Activated CD8-positive, alpha-beta T cell treated with anti-CD3 and anti-CD28 coated beads, Interleukin-2, amount 10 ng/mL, durations not matched to agents 7 days and 5 days (primary cell): ENCODE results near the gene BLOC1S1. TPM values are rescaled to one million over a fixed set of nuclear protein-coding genes. Genes with fewer than 3 reads are reported as not detected.

Experiments
- ATAC-seq: fragments of 150-1000 bp; cut with Tn5 transposase; one replicate; pipeline ENCODE4 v1.10.0; 2021; ENCODE audit warnings: moderate library complexity
- CTCF ChIA-PET: fragments of 350-600 bp; sonication (Branson Sonifier 250); formaldehyde crosslinking; loops from one replicate; lab custom pipeline; 2021; ENCODE audit warnings: antibody characterized with exemption; lab: Charles Lee
- POLR2A ChIA-PET: fragments of 350-600 bp; sonication (Branson Sonifier 250); formaldehyde crosslinking; loops from one replicate; lab custom pipeline; 2021; ENCODE audit warnings: antibody characterized with exemption; lab: Charles Lee
- DNase-seq: peaks from one replicate; pipeline ENCODE4 v3.0.0-alpha.2; 2020
- H3K27ac Mint-ChIP-seq: one replicate; pipeline ENCODE4 v1.8.0; 2021; ENCODE audit warnings: mild to moderate bottlenecking, mixed read lengths
- H3K27me3 Mint-ChIP-seq: one replicate; pipeline ENCODE4 v1.8.0; 2021; ENCODE audit warnings: low read depth, mixed read lengths
- H3K36me3 Mint-ChIP-seq: one replicate; pipeline ENCODE4 v1.8.0; 2021; ENCODE audit warnings: low read depth, mixed read lengths
- H3K4me1 Mint-ChIP-seq: one replicate; pipeline ENCODE4 v1.8.0; 2021; ENCODE audit warnings: low read depth, mixed read lengths
- H3K4me3 Mint-ChIP-seq: one replicate; pipeline ENCODE4 v1.8.0; 2021; ENCODE audit warnings: mild to moderate bottlenecking, mixed read lengths
- H3K9me3 Mint-ChIP-seq: one replicate; pipeline ENCODE4 v1.8.0; 2022; ENCODE audit warnings: mixed read lengths; ENCODE audit not compliant: insufficient read depth
- total RNA-seq, 2 experiments: library from RNA; stranded (reverse); gene quantifications; one replicate each; pipeline ENCODE4 v1.2.3, GENCODE V29; 2021

The BLOC1S1 gene
- total RNA-seq, 2 experiments from 2014 or later: 156 to 158 TPM

DNA sequence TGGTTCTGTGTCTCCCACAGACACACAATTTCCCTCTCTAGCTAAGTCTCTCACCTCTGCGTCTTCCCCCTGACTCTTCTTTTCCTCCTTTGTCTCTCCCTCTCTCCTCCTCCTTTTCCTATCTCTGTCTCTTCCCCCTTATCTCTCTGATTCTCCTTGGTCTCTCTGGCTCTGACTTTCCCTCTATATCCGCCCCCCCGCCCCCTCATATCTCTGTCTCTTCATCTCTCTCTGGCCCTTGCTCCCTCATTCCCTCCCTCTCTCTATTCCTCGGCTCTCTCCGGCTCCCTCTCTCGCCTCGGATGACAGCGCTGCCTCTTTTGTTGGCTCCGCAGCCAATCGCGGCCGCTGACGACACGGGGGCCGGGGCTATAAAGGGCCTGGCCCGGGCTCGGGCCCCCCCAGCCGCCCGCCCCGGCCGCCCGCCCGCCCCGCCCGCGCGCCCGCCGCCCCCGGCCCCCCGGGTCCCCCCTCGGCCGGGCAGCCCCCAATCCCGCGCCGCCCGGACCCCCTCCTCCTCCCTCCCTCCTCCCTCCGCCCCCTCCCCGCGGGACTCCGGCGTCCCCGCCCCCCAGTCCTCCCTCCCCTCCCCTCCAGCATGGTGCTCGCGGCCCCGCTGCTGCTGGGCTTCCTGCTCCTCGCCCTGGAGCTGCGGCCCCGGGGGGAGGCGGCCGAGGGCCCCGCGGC, 27.0 kb downstream of the BLOC1S1 start, which contains the start of gene GDF11:
TSS of gene GDF11 (plus strand) at position 404 of the 687 bp plus-strand sequence. CDS start at position 599, 195 bp downstream.
- peaks cover 7% of the 10 kb centered on the region for H3K27me3 Mint-ChIP-seq
- peak; percentile 68 for ATAC-seq
- peak within 1 kb of the TSS; percentile 89 for H3K4me3 Mint-ChIP-seq
- DNase-seq: peak; percentile 79
- peaks cover 4% of the 10 kb centered on the region for H3K36me3 Mint-ChIP-seq
- peak within 1 kb of the TSS; percentile 75 for H3K27ac Mint-ChIP-seq
- CTCF ChIA-PET: interaction anchor here (0.6 to 6.5 kb wide), 15 partner anchors 11 to 298 kb away, joined by 3 to 114 read pairs (median 5); partner anchors contain the start of genes CD63, ORMDL2, PYM1 and SARNP
- H3K9me3 Mint-ChIP-seq: no peaks in the 10 kb centered on the region
- POLR2A ChIA-PET: interaction anchor here (1.0 to 1.8 kb wide), 7 partner anchors 10 to 190 kb away, joined by 3 to 7 read pairs (median 3); partner anchors contain the start of genes DNAJC14, ORMDL2 and SARNP
- H3K4me1 Mint-ChIP-seq: peaks cover 46% of the 10 kb centered on the region

DNA sequence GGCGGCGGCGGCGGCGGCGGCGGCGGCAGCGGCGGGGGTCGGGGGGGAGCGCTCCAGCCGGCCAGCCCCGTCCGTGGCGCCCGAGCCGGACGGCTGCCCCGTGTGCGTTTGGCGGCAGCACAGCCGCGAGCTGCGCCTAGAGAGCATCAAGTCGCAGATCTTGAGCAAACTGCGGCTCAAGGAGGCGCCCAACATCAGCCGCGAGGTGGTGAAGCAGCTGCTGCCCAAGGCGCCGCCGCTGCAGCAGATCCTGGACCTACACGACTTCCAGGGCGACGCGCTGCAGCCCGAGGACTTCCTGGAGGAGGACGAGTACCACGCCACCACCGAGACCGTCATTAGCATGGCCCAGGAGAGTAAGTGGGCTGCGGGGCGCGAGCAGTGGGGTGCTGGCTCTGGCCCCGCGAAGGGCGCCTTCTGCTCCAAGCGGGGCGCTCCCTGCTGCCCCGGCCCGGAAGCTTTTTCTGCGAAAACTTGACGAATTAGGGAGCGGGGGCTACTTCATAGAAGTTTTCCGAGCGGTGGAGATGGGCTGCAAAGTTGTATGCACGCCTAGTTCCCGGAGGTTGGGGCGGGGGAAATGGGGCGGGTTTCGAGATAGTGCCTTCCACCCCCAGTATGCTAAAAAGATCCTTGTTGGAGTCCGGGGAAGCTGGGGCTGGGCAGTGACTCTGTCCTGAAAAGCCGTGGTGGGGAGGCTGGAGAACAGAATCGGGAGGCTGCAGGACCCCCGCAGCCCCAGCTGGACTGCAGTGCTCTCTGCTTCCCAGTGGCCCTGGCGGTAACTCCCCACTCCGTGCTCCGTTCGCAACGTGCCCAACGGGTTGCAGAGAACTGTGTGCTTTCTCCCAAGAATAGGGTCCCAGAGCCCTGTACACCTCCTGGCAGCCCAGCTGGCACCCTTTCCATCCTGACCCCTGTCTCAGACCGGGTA, 27.8 kb downstream of the BLOC1S1 start:
- Mint-ChIP-seq H3K4me1 (peaks cover 40% of the 10 kb centered on the region), H3K4me3 (peak overlapping the region; percentile 89), H3K36me3 (peaks cover 4% of the 10 kb centered on the region), H3K9me3 (no peaks in the 10 kb centered on the region), H3K27me3 (peaks cover 7% of the 10 kb centered on the region), H3K27ac (peak overlapping the region; percentile 75)
- DNase-seq: peak; percentile 67
- CTCF ChIA-PET: interaction anchor here (0.7 to 4.9 kb wide), 13 partner anchors 10 to 297 kb away, joined by 3 to 16 read pairs (median 5); partner anchors contain the start of genes CD63, ORMDL2 and SARNP
- ATAC-seq: peak; percentile 53
- POLR2A ChIA-PET: interaction anchor here (1.1 to 1.8 kb wide), 4 partner anchors 45 to 189 kb away, joined by 3 to 7 read pairs (median 4); partner anchors contain the start of genes DNAJC14, ORMDL2 and SARNP

DNA sequence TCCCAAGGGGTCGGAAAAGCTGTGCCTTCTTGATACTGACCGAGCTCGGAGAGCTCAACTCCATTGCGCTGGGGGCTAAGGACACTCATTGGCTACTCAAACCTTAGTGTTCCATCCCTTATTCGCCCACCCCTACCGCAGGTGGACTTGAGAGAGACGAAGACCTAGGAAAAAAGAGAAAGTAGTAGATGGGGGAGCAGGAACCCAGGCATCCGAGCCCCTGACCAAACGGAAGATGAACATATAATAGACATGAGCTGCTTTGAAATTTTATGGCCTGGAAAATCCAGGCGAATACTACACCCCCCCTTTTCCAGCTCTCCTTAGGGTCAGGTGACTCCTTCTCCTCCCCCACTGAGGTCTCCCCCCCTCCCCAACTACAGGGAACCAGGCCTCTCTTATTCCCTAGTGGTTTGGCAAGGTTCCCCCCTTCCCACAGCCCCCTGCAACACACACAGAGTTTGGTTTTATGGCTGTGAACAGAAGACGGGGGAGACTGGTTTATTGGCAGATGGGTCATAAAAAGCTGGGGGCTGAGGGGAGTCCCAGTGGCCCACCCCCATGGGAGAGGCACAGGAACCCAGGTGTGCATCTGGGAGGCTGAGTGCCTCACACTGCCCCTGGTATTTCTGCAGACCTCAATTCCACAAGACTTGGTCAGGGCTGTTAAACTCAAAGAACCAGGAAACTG, 28.6 kb downstream of the BLOC1S1 start:
- POLR2A ChIA-PET: interaction anchor here (0.6 to 1.8 kb wide), 6 partner anchors 44 to 248 kb away, joined by 3 to 7 read pairs (median 3); partner anchors contain the start of genes DNAJC14, ORMDL2, RAB5B and SARNP
- no peaks in the 10 kb centered on the region for H3K9me3 Mint-ChIP-seq
- CTCF ChIA-PET: interaction anchor here (0.9 to 4.9 kb wide), 11 partner anchors 10 to 198 kb away, joined by 3 to 16 read pairs (median 5); partner anchors contain the start of genes CD63, ORMDL2 and SARNP
- H3K36me3 Mint-ChIP-seq: peaks cover 8% of the 10 kb centered on the region
- H3K4me3 Mint-ChIP-seq: peak overlapping the region; percentile 89
- peaks cover 7% of the 10 kb centered on the region for H3K27me3 Mint-ChIP-seq
- DNase-seq: no peak
- peaks cover 37% of the 10 kb centered on the region for H3K4me1 Mint-ChIP-seq
- H3K27ac Mint-ChIP-seq: peak overlapping the region; percentile 37
- ATAC-seq: no peak

DNA sequence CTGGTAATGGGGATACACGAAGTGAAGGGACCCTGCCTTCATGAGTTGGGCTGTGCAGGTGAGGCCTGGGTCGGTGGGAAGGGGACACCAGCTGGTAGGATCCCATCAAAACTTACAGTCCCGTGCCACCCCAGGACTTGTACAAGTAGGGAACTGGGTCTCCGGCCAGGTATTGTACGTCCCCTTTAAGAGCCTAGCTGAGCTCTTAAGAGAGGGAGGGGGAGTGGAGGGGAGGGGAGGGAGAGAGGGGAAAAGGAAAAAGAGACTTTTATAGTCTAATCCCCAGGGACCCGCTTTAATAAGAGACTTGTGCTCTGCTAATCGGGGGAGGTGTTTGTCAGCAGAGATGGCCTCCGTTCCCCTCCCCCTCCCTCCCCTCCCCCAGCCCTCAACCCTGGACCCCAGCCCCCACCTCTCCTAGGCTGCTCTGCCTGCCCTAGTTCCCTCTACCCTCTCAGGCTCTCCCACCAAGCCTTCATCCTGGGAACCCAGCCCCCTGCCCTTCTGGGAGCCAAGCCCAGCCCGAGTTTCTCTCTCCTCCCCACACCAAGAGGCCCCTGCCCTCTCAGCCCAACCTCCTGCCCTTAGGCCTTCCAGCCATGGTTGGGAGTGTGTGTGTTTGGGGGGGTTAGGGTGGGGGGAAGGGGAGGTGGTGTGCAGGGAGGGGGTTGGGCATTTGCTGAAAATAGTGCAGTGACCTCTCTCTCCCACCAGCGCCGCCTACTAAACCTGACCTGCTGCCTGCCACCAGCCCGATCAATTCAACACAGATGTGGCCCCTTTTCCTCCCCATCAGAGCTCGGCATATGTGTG, 29.7 kb downstream of the BLOC1S1 start:
- H3K9me3 Mint-ChIP-seq: no peaks in the 10 kb centered on the region
- ATAC-seq: no peak
- DNase-seq: no peak
- ChIA-PET POLR2A (interaction anchor here (0.6 to 1.1 kb wide), 3 partner anchors 17 to 247 kb away, joined by 3 read pairs; partner anchors contain the start of gene RAB5B), CTCF (interaction anchor here (0.9 to 4.9 kb wide), 7 partner anchors 9 to 195 kb away, joined by 3 to 16 read pairs (median 4); no protein-coding TSS in a partner anchor)
- peak overlapping the region; percentile 89 for H3K4me3 Mint-ChIP-seq
- peaks cover 11% of the 10 kb centered on the region for H3K36me3 Mint-ChIP-seq
- H3K4me1 Mint-ChIP-seq: peaks cover 37% of the 10 kb centered on the region
- H3K27ac Mint-ChIP-seq: no peak overlapping the region
- H3K27me3 Mint-ChIP-seq: peaks cover 7% of the 10 kb centered on the region

DNA sequence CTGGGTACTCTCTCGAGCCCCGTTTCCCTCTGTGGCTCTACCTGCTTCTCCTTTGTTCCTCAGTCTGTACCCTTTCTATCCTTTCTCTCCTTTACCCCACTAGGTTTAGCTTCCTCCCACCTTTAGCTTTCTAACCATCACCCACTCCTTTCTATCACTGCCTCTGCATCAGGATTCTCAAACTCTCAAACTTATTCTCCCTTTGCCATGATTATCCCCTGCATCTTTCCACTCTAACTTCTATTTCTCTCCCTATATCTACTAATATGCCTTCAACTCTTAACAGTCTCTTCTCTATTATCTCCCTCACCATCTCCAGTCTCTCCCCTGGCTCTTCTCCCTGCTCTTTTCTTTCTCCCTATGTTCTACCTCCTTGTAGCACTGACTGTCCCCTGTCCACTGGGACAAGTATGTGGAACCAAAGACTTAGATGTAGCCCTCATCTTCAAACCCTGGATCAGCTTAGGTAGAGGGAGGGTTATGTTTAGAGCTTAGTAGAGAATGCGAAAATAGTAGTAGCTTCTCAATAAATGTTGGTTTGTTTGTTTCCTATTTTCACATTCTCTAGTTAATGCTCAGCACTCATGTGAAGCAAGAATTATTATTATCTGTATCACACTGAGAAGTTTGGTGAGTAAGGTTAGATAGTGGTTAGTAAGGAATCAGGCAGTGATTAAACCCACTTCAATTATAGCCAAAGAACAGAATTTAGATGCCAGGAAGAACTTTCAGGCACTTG, 30.5 kb downstream of the BLOC1S1 start:
- ATAC-seq (no peak), DNase-seq (no peak)
- Mint-ChIP-seq H3K4me3 (no peak overlapping the region), H3K9me3 (no peaks in the 10 kb centered on the region), H3K4me1 (peaks cover 34% of the 10 kb centered on the region), H3K27ac (peak overlapping the region; percentile 9), H3K36me3 (peaks cover 18% of the 10 kb centered on the region), H3K27me3 (peaks cover 7% of the 10 kb centered on the region)
- CTCF ChIA-PET: interaction anchor here (1.0 to 4.9 kb wide), 8 partner anchors 8 to 193 kb away, joined by 3 to 28 read pairs (median 6); partner anchors contain the start of genes ORMDL2 and SARNP
- POLR2A ChIA-PET: interaction anchor here (0.7 to 1.0 kb wide), 2 partner anchors 16 to 21 kb away, joined by 3 read pairs; no protein-coding TSS in a partner anchor

DNA sequence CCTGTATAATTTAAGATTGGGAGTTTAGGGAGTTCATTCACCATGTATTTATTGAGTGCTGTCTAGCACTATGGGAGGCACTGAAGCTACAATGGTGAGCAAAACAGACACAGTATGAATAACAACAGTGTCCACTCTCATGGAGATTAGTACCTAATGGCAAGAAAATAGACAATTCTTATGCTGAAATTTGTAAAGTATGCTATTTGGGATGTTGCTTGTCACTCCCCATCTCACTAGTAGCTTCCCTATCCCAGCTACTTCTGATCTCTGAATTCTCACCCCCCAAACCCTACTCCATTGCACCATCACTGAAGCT, 31.0 kb downstream of the BLOC1S1 start:
- peaks cover 19% of the 10 kb centered on the region for H3K36me3 Mint-ChIP-seq
- no peak overlapping the region for H3K4me3 Mint-ChIP-seq

DNA sequence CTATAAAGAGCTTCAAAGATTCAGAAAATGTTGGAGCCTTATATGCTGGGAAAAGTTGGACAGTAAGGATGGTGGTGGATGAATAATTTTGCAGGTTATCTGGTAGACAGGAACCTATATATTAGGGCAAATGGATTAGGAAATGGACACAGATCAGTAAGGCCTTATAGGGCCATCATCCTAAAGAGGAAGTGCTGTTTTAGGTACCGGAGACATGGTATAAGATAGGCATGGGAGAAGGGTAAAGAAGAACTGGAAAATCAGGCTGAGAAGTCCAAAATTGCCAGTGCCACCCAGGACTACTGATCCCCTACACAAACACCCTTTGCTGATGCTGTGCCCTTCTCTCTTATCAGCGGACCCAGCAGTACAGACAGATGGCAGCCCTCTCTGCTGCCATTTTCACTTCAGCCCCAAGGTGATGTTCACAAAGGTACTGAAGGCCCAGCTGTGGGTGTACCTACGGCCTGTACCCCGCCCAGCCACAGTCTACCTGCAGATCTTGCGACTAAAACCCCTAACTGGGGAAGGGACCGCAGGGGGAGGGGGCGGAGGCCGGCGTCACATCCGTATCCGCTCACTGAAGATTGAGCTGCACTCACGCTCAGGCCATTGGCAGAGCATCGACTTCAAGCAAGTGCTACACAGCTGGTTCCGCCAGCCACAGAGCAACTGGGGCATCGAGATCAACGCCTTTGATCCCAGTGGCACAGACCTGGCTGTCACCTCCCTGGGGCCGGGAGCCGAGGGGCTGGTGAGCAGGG, 32.6 kb downstream of the BLOC1S1 start:
- Mint-ChIP-seq H3K4me3 (no peak overlapping the region), H3K9me3 (no peaks in the 10 kb centered on the region), H3K36me3 (peaks cover 33% of the 10 kb centered on the region), H3K4me1 (peaks cover 22% of the 10 kb centered on the region), H3K27me3 (no peaks in the 10 kb centered on the region), H3K27ac (no peak overlapping the region)
- DNase-seq (no peak), ATAC-seq (no peak)
- ChIA-PET CTCF (interaction anchor here (0.8 to 4.9 kb wide), 7 partner anchors 10 to 356 kb away, joined by 3 to 28 read pairs (median 6); partner anchors contain the start of genes ORMDL2, PA2G4 and SARNP), POLR2A (interaction anchor here (0.8 kb wide), 1 partner anchor 249 kb away, joined by 3 read pairs; the partner anchor contains the start of gene SUOX)

More for the DNA sequence above, 31.0 kb downstream of the BLOC1S1 start:
- ATAC-seq (no peak), DNase-seq (no peak)
- Mint-ChIP-seq H3K9me3 (no peaks in the 10 kb centered on the region), H3K4me1 (peaks cover 31% of the 10 kb centered on the region), H3K27me3 (peaks cover 5% of the 10 kb centered on the region), H3K27ac (no peak overlapping the region)
- ChIA-PET POLR2A (interaction anchor here (0.7 kb wide), 1 partner anchor 21 kb away, joined by 3 read pairs; no protein-coding TSS in a partner anchor), CTCF (interaction anchor here (1.0 to 4.9 kb wide), 7 partner anchors 8 to 193 kb away, joined by 3 to 28 read pairs (median 6); partner anchors contain the start of genes ORMDL2 and SARNP)

DNA sequence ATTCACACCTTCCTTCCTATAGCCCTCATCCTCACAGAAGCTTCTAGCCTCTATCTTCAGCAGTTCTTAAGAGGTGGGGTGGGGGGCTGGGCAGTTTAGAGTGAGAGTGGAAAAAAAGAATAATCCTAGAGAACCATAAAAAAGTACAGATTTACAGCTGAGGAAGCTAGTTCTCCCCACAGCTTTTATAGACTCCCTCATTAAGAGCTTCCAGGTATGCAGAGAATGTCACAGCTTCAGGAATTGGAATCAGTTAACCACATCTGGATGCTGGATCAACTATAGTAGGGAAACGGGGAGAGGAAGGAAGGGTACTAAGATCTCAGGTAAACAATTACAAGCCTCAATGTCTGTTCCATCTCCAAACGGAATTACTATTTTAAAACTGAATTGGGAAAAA, 39.4 kb downstream of the BLOC1S1 start:
- no peaks in the 10 kb centered on the region for H3K4me1 Mint-ChIP-seq
- no peaks in the 10 kb centered on the region for H3K9me3 Mint-ChIP-seq
- ATAC-seq (no peak), DNase-seq (no peak)
- H3K27ac Mint-ChIP-seq: no peak overlapping the region
- H3K4me3 Mint-ChIP-seq: no peak overlapping the region
- peaks cover 67% of the 10 kb centered on the region for H3K36me3 Mint-ChIP-seq
- POLR2A ChIA-PET: interaction anchor here (0.6 kb wide), 1 partner anchor 17 kb away, joined by 3 read pairs; no protein-coding TSS in a partner anchor
- no peaks in the 10 kb centered on the region for H3K27me3 Mint-ChIP-seq
- CTCF ChIA-PET: interaction anchor here (1.1 to 2.6 kb wide), 3 partner anchors 13 to 240 kb away, joined by 3 to 22 read pairs (median 5); no protein-coding TSS in a partner anchor

DNA sequence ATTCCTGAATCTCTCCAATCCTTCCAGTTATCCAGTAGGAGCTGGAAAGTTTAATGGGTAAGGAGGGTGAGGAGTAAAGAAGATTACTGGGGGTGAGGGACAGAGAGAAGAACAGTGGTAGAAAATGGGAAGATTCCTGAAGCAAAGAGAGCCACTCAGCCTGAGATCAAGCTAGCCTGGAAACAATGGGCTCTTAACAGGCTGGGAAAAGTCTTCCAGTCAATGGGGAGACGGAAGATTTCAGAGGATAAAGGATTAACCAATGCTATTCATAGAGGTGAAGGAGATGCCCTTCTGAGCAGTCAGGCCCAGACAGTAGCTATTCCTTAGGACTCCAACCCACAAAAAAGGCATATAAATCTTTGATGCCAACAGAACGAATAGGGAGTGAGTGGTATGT, 41.9 kb downstream of the BLOC1S1 start:
- no peaks in the 10 kb centered on the region for H3K27me3 Mint-ChIP-seq
- no peaks in the 10 kb centered on the region for H3K4me1 Mint-ChIP-seq
- no peak overlapping the region for H3K4me3 Mint-ChIP-seq
- DNase-seq (no peak), ATAC-seq (no peak)
- no peaks in the 10 kb centered on the region for H3K9me3 Mint-ChIP-seq
- CTCF ChIA-PET: interaction anchor here (0.6 to 2.4 kb wide), 7 partner anchors 8 to 67 kb away, joined by 3 to 8 read pairs (median 3); no protein-coding TSS in a partner anchor
- H3K27ac Mint-ChIP-seq: no peak overlapping the region
- POLR2A ChIA-PET: interaction anchor here (0.8 kb wide), 1 partner anchor 15 kb away, joined by 3 read pairs; no protein-coding TSS in a partner anchor
- H3K36me3 Mint-ChIP-seq: peaks cover 64% of the 10 kb centered on the region
